Caco-2 (cell line): ENCODE measurements around the gene SLC22A25. TPM values are rescaled to one million over a fixed set of nuclear protein-coding genes. Genes with fewer than 3 reads are reported as not detected.

Experiments
- Bru-seq: library from RNA; stranded (reverse); fragments of 400-500 nt; gene quantifications from one replicate; lab custom pipeline; 2021; lab: Mats Ljungman, UMichigan
- BruChase-seq, 2 experiments: library from RNA; stranded (reverse); fragments of 400-500 nt; gene quantifications; one replicate each; lab custom pipeline; 2021; lab: Mats Ljungman, UMichigan
- BruUV-seq: library from RNA; stranded (reverse); fragments of 400-500 nt; replicated peaks from 2 replicates; lab custom pipeline; 2021; lab: Mats Ljungman, UMichigan
- CTCF ChIA-PET: fragments of 300-600 bp; sonication (Branson Sonifier 250); formaldehyde crosslinking; loops from one replicate; lab custom pipeline; 2022; ENCODE audit warnings: antibody characterized with exemption; lab: Charles Lee
- POLR2A ChIA-PET: fragments of 300-600 bp; sonication (Branson Sonifier 250); formaldehyde crosslinking; loops from one replicate; lab custom pipeline; 2022; ENCODE audit warnings: antibody characterized with exemption; lab: Charles Lee
- DNase-seq, 2 experiments: peaks; one replicate each; pipeline versions ENCODE4 v3.0.0 to v3.0.0-alpha.2; 2020 to 2022
- H3K27me3 ChIP-seq: replicated peaks from 2 replicates; pipeline ENCODE4 v1.6.0; 2011; ENCODE audit warnings: low read length; ENCODE audit not compliant: control insufficient read depth, insufficient read depth
- H3K36me3 ChIP-seq: 2 replicates; pipeline ENCODE4 v1.5.1; 2011; ENCODE audit warnings: low read length; ENCODE audit not compliant: control insufficient read depth, insufficient read depth
- H3K4me1 ChIP-seq: fragments of 250-450 bp; sonication (Bioruptor Pico); 2 replicates; pipeline ENCODE4 v1.5.1; 2020; ENCODE audit warnings: mild to moderate bottlenecking
- H3K4me3 ChIP-seq: 2 replicates; pipeline ENCODE4 v1.5.1; 2011; ENCODE audit warnings: low read depth, mild to moderate bottlenecking, control low read depth, low read length
- H3K9me3 ChIP-seq: fragments of 250-450 bp; sonication (Bioruptor Pico); 2 replicates; pipeline ENCODE4 v1.5.1; 2020; ENCODE audit warnings: mild to moderate bottlenecking, moderate library complexity
- H3K27ac Mint-ChIP-seq: one replicate; pipeline ENCODE4 v1.8.0; 2022; ENCODE audit warnings: mixed read lengths; ENCODE audit not compliant: unreplicated experiment
- H3K27me3 Mint-ChIP-seq: one replicate; pipeline ENCODE4 v1.8.0; 2022; ENCODE audit warnings: mixed read lengths; ENCODE audit not compliant: insufficient read depth, unreplicated experiment
- H3K36me3 Mint-ChIP-seq: one replicate; pipeline ENCODE4 v1.8.0; 2022; ENCODE audit warnings: mild to moderate bottlenecking, mixed read lengths; ENCODE audit not compliant: insufficient read depth, unreplicated experiment
- H3K4me1 Mint-ChIP-seq: one replicate; pipeline ENCODE4 v1.8.0; 2022; ENCODE audit warnings: low read depth, mixed read lengths; ENCODE audit not compliant: unreplicated experiment
- H3K4me3 Mint-ChIP-seq: one replicate; pipeline ENCODE4 v1.8.0; 2022; ENCODE audit warnings: mild to moderate bottlenecking, moderate library complexity, mixed read lengths; ENCODE audit not compliant: unreplicated experiment
- H3K9me3 Mint-ChIP-seq: one replicate; pipeline ENCODE4 v1.8.0; 2022; ENCODE audit warnings: mixed read lengths; ENCODE audit not compliant: unreplicated experiment
- CTCF ChIP-seq, 2 experiments: fragments of 200-600 bp in 1 of 2; IDR thresholded peaks; 1 replicate in 1 of 2; 2 replicates in 1 of 2; pipeline versions ENCODE4 v1.5.1 to v1.8.0; 2011 to 2022; ENCODE audit warnings: antibody characterized with exemption in 1 of 2, control low read depth in 1 of 2, inconsistent platforms in 1 of 2, low read depth in 1 of 2, low read length in 1 of 2, mild to moderate bottlenecking in 1 of 2, moderate library complexity in 1 of 2; ENCODE audit not compliant: insufficient read depth in 1 of 2, severe bottlenecking in 1 of 2, unreplicated experiment in 1 of 2
- intact Hi-C: fragments of 100-400 bp; cut with micrococcal nuclease; formaldehyde crosslinking; loops from one replicate; pipeline ENCODE4 v1.10.0; 2022; ENCODE audit not compliant: unreplicated experiment
- long read RNA-seq: library from polyadenylated mRNA; stranded (forward); transcript quantifications from one replicate; pipeline ENCODE4 v2.0.0, GENCODE V29; 2022
- total RNA-seq: library from RNA; stranded (reverse); gene quantifications from 2 replicates; pipeline ENCODE4 v1.2.3, GENCODE V29; 2022

Gene SLC22A25
- total RNA-seq (0.16 TPM in 1 of 2 replicates, not detected in the other), Bru-seq, nascent RNA (percentile 16 among the genes with signal in this experiment), BruChase-seq, experiment 1, labeled RNA remaining after a 2-hour chase (percentile 11 among the genes with signal in this experiment), BruChase-seq, experiment 2, labeled RNA remaining after a 6-hour chase (percentile 4 among the genes with signal in this experiment)
- long read RNA-seq: 0 reads

- POLR2A ChIA-PET: interaction anchor here (0.6 kb wide), 1 partner anchor 228 kb away, joined by 3 read pairs; the partner anchor contains the start of gene SLC22A8
- no peaks in the 10 kb centered on the region for H3K36me3 ChIP-seq
- peaks cover 41% of the 10 kb centered on the region for H3K4me1 ChIP-seq
- peaks cover 3% of the 10 kb centered on the region for H3K9me3 Mint-ChIP-seq
- H3K9me3 ChIP-seq: no peaks in the 10 kb centered on the region; the same call in 1 of the 2 replicates
- H3K4me1 Mint-ChIP-seq: peaks cover 45% of the 10 kb centered on the region
- CTCF ChIA-PET: no interaction called here
- BruUV-seq: no TSS peak
- no peaks in the 10 kb centered on the region for H3K27me3 Mint-ChIP-seq
- H3K27me3 ChIP-seq: no peaks in the 10 kb centered on the region
- no peaks in the 10 kb centered on the region for H3K36me3 Mint-ChIP-seq
- H3K27ac Mint-ChIP-seq: peak within 1 kb of the TSS; percentile 40
- intact Hi-C loops: no loop called here
- H3K4me3 Mint-ChIP-seq: no peak within 1 kb of the TSS
- H3K4me3 ChIP-seq: no peak within 1 kb of the TSS
- no peak for TF ChIP-seq CTCF (IDR thresholded peaks at IDR 0.05; ENCODE audit: insufficient read depth in 1 of 2, low read depth in 1 of 2, low read length in 1 of 2, severe bottlenecking in 1 of 2, unreplicated experiment in 1 of 2)
- no peak for DNase-seq
Measured at GRCh38 chr11:63243533-63243932, at the start of gene SLC22A25. TSS of gene SLC22A25 (minus strand) at chr11:63243599. CDS start at chr11:63229652, 13,947 bp downstream.

GRCh38 chr11:63290285-63290684 is 46.9 kb upstream of the SLC22A25 start:
- Mint-ChIP-seq H3K4me1 (peaks cover 8% of the 10 kb centered on the region), H3K4me3 (no peak overlapping the region), H3K27ac (no peak overlapping the region), H3K27me3 (no peaks in the 10 kb centered on the region), H3K36me3 (no peaks in the 10 kb centered on the region), H3K9me3 (peaks cover 25% of the 10 kb centered on the region)
- no peaks in the 10 kb centered on the region for H3K36me3 ChIP-seq
- H3K27me3 ChIP-seq: no peaks in the 10 kb centered on the region
- no TSS peak for BruUV-seq
- intact Hi-C loops: no loop called here
- POLR2A ChIA-PET: interaction anchor here (0.6 kb wide), 2 partner anchors 81 to 180 kb away, joined by 4 to 5 read pairs; no protein-coding TSS in a partner anchor
- no peaks in the 10 kb centered on the region for H3K4me1 ChIP-seq
- TF ChIP-seq CTCF (IDR thresholded peaks at IDR 0.05; ENCODE audit: insufficient read depth in 1 of 2, low read depth in 1 of 2, low read length in 1 of 2, severe bottlenecking in 1 of 2, unreplicated experiment in 1 of 2): no peak
- H3K9me3 ChIP-seq: no peaks in the 10 kb centered on the region
- CTCF ChIA-PET: interaction anchor here (0.6 to 1.5 kb wide), 3 partner anchors 15 to 65 kb away, joined by 3 to 4 read pairs (median 3); no protein-coding TSS in a partner anchor
- DNase-seq: no peak
- no peak overlapping the region for H3K4me3 ChIP-seq

GRCh38 chr11:63289658-63290057 is 46.3 kb upstream of the SLC22A25 start:
- Histone ChIP-seq H3K4me3 (no peak overlapping the region), H3K9me3 (no peaks in the 10 kb centered on the region), H3K4me1 (no peaks in the 10 kb centered on the region), H3K36me3 (no peaks in the 10 kb centered on the region), H3K27me3 (no peaks in the 10 kb centered on the region)
- peaks cover 21% of the 10 kb centered on the region for H3K9me3 Mint-ChIP-seq
- no peak for TF ChIP-seq CTCF (IDR thresholded peaks at IDR 0.05; ENCODE audit: insufficient read depth in 1 of 2, low read depth in 1 of 2, low read length in 1 of 2, severe bottlenecking in 1 of 2, unreplicated experiment in 1 of 2)
- CTCF ChIA-PET: interaction anchor here (0.6 to 1.5 kb wide), 2 partner anchors 16 to 64 kb away, joined by 3 read pairs; no protein-coding TSS in a partner anchor
- H3K27ac Mint-ChIP-seq: no peak overlapping the region
- DNase-seq: no peak
- H3K36me3 Mint-ChIP-seq: no peaks in the 10 kb centered on the region
- peaks cover 4% of the 10 kb centered on the region for H3K27me3 Mint-ChIP-seq
- intact Hi-C loops: no loop called here
- no peak overlapping the region for H3K4me3 Mint-ChIP-seq
- peaks cover 8% of the 10 kb centered on the region for H3K4me1 Mint-ChIP-seq
- no TSS peak for BruUV-seq
- POLR2A ChIA-PET: no interaction called here
